SU-DHL-6 (cell line): Measurements from ENCODE around the gene EXOC5.
"Not testable (repeated sequence)": the region's sequence is repeated elsewhere in the genome, so short reads cannot be mapped to it uniquely, and the experiment has no call there.

Experiments
- H2AFZ ChIP-seq: fragments of 200-600 bp; sonication (generic); 2 replicates; pipeline ENCODE4 v1.6.1; 2014; ENCODE audit warnings: low read depth, mild to moderate bottlenecking, moderate library complexity, mixed read lengths, antibody characterized with exemption, low read length; ENCODE audit not compliant: severe bottlenecking
- H3F3A ChIP-seq: fragments of 200-600 bp; shearing (Covaris generic); 2 replicates; pipeline ENCODE4 v1.6.0; 2016; ENCODE audit warnings: antibody characterized with exemption, mild to moderate bottlenecking; ENCODE audit not compliant: insufficient read depth
- H3K27ac ChIP-seq: fragments of 200-600 bp; sonication (generic); 2 replicates; pipeline ENCODE4 v1.5.1; 2016; ENCODE audit warnings: low read depth, mild to moderate bottlenecking, low read length, moderate library complexity, mixed read lengths
- H3K27me3 ChIP-seq: fragments of 200-600 bp; sonication (generic), shearing (Covaris generic); 2 replicates; pipeline ENCODE4 v1.6.0; 2014; ENCODE audit warnings: mild to moderate bottlenecking, low read length
- H3K36me3 ChIP-seq: fragments of 200-600 bp; sonication (generic); 2 replicates; pipeline ENCODE4 v1.6.1; 2014; ENCODE audit warnings: mild to moderate bottlenecking, low read length, mixed read lengths
- H3K4me2 ChIP-seq: fragments of 300-600, 200-600 bp; shearing (Covaris generic), sonication (generic); 2 replicates; pipeline ENCODE4 v1.6.0; 2014; ENCODE audit warnings: low read length, low read depth, mild to moderate bottlenecking; ENCODE audit not compliant: poor library complexity, severe bottlenecking
- H3K4me3 ChIP-seq: fragments of 200-600 bp; sonication (generic); 2 replicates; pipeline ENCODE4 v1.5.1; 2014; ENCODE audit warnings: antibody characterized with exemption, low read length, mild to moderate bottlenecking, mixed read lengths; ENCODE audit not compliant: insufficient read depth, poor library complexity, severe bottlenecking
- H3K79me2 ChIP-seq: fragments of 200-600 bp; sonication (generic); 2 replicates; pipeline ENCODE4 v1.6.1; 2014; ENCODE audit warnings: mild to moderate bottlenecking, low read length, moderate library complexity; ENCODE audit not compliant: insufficient read depth
- H3K9ac ChIP-seq: fragments of 200-600 bp; sonication (generic); 2 replicates; pipeline ENCODE4 v1.7.0; 2014; ENCODE audit warnings: mild to moderate bottlenecking, low read length
- H3K9me2 ChIP-seq: fragments of 200-600 bp; sonication (generic); replicated peaks from 2 replicates; pipeline ENCODE4 v1.6.1; 2014; ENCODE audit warnings: low read length; ENCODE audit not compliant: insufficient read depth
- H3K9me3 ChIP-seq: fragments of 200-600 bp; sonication (generic); 2 replicates; pipeline ENCODE4 v1.6.1; 2014; ENCODE audit warnings: low read length, mixed read lengths; ENCODE audit not compliant: insufficient read depth
- H4K20me1 ChIP-seq: fragments of 200-600 bp; sonication (generic); 2 replicates; pipeline ENCODE4 v1.6.1; 2014; ENCODE audit warnings: low read depth, mild to moderate bottlenecking, antibody characterized with exemption, low read length, moderate library complexity, mixed read lengths
- CTCF ChIP-seq: fragments of 200-600 bp; sonication (generic); IDR thresholded peaks from one replicate; pipeline ENCODE4 v1.5.1; 2017; ENCODE audit warnings: antibody characterized with exemption, mild to moderate bottlenecking, low read length, moderate library complexity; ENCODE audit not compliant: insufficient read depth, poor library complexity, severe bottlenecking
- EZH2phosphoT487 ChIP-seq: fragments of 200-600 bp; sonication (generic), shearing (Covaris generic); conservative IDR thresholded peaks from 2 replicates; pipeline ENCODE4 v1.6.1; 2018; ENCODE audit warnings: mild to moderate bottlenecking, antibody characterized with exemption, low read length, moderate library complexity, mixed read lengths

Gene EXOC5

DNA sequence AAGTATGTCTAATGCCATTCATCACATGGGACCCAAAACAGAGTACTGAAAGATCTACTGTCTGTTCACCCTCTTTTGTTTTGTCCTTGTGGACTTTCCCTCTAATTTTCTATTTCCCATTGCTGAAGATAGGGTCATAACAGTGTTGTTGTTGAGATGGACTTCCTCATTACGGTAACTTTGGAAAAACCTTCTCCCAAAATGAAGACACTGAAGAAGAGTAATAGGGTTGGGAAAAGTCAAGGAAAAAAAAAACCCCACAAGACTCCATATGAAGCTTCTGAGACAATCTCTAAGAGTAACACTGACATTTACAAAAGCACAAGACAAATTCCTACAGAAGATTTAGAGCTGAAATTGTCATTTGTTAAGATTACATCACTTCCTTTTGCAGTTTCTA lies 36.7 kb downstream of the EXOC5 start:
- no peak for TF ChIP-seq CTCF
- peaks cover 17% of the 10 kb centered on the region for H3F3A ChIP-seq
- no peak overlapping the region for H3K4me3 ChIP-seq
- no peak overlapping the region for H2AFZ ChIP-seq
- 0 out of 2 replicates have a peak, but pooled peaks cover 2% of the 10 kb centered on the region for H4K20me1 ChIP-seq
- no peaks in the 10 kb centered on the region for H3K9me3 ChIP-seq
- no peak overlapping the region for H3K4me2 ChIP-seq
- H3K9me2 ChIP-seq, result no peaks in the 10 kb centered on the region
- no peaks in the 10 kb centered on the region for H3K27me3 ChIP-seq
- no peak overlapping the region for H3K27ac ChIP-seq
- H3K9ac ChIP-seq, result no peak overlapping the region
- H3K79me2 ChIP-seq, result no peaks in the 10 kb centered on the region
- H3K36me3 ChIP-seq, result peaks cover 46% of the 10 kb centered on the region; the same call in 1 of the 2 replicates

DNA sequence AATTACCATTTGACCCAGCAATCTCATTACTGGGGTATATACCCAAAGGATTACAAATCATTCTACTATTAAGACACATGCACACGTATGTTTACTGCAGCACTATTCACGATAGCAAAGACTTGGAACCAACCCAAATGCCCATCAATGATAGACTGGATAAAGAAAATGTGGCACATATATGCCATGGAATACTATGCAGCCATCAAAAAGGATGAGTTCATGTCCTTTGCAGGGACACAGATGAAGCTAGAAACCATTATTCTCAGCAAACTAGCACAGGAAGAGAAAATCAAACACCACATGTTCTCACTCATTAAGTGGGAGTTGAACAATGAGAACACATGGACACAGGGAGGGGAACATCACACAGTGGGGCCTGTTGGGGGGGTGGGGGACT lies 40.4 kb downstream of the EXOC5 start:
- H3K4me2 ChIP-seq, H3K27me3 ChIP-seq, H3K9me2 ChIP-seq, H3K9me3 ChIP-seq, H3K4me3 ChIP-seq, H3K9ac ChIP-seq, H3K27ac ChIP-seq, H3K79me2 ChIP-seq, H4K20me1 ChIP-seq, H2AFZ ChIP-seq: not testable (repeated sequence)
- peaks cover 17% of the 10 kb centered on the region for H3F3A ChIP-seq
- H3K36me3 ChIP-seq, result peaks cover 46% of the 10 kb centered on the region; the same call in 1 of the 2 replicates

DNA sequence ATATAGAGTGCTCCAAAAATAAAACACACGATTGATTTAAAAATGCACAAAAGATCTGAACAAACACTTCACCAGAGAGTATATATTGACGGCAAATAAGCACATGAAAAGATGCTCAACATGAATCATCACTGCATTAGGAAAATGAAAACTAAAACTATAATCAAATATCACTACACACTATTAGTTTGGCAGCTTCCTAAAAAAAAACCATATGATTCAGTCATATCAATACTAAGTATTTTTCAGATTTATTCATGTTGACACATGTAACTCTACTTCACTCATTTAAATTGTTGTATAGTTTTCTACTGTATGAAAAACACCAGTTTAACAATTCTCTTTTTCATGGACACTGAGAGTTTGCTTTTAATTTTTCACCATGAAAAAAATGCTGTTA lies 41.6 kb downstream of the EXOC5 start:
- no peak overlapping the region for H2AFZ ChIP-seq
- H3K79me2 ChIP-seq, result no peaks in the 10 kb centered on the region
- H3F3A ChIP-seq, result peaks cover 6% of the 10 kb centered on the region
- no peaks in the 10 kb centered on the region for H3K9me2 ChIP-seq
- peaks cover 38% of the 10 kb centered on the region; the same call in 1 of the 2 replicates for H3K36me3 ChIP-seq
- no peaks in the 10 kb centered on the region for H3K27me3 ChIP-seq
- H3K27ac ChIP-seq, result no peak overlapping the region
- no peak overlapping the region for H3K4me3 ChIP-seq
- no peak for TF ChIP-seq CTCF
- no peak for TF ChIP-seq EZH2phosphoT487
- H3K4me2 ChIP-seq, result no peak overlapping the region
- H3K9ac ChIP-seq, result no peak overlapping the region
- H3K9me3 ChIP-seq, result no peaks in the 10 kb centered on the region
- H4K20me1 ChIP-seq, result 0 out of 2 replicates have a peak, but pooled peaks cover 2% of the 10 kb centered on the region

DNA sequence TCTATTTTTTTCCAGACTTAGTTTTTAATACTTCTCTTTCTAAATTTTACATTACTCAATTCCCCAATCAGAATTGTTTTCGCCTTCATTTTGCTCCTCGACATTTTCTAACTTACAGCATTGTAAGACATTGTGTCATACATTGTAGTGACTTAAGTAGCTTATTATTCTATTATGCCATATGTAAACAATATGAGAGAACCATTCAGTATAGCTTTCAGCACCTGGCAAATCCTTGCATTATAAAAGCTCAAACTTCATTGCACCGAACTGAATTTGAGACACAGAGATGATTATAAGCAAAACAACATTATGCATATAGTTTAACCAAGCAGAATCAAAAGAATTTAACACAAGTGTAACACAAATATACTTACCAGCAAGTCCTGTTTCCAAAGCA lies 46.8 kb downstream of the EXOC5 start:
- H3K27ac ChIP-seq, result no peak overlapping the region
- H4K20me1 ChIP-seq, result no peaks in the 10 kb centered on the region
- no peak overlapping the region for H2AFZ ChIP-seq
- no peaks in the 10 kb centered on the region for H3K9me3 ChIP-seq
- no peak overlapping the region for H3K9ac ChIP-seq
- no peak overlapping the region for H3K4me2 ChIP-seq
- H3K79me2 ChIP-seq, result no peaks in the 10 kb centered on the region
- no peaks in the 10 kb centered on the region for H3K27me3 ChIP-seq
- H3K36me3 ChIP-seq, result peaks cover 26% of the 10 kb centered on the region
- H3K4me3 ChIP-seq, result no peak overlapping the region
- no peaks in the 10 kb centered on the region for H3K9me2 ChIP-seq
- TF ChIP-seq EZH2phosphoT487, result no peak
- TF ChIP-seq CTCF, result no peak
- no peaks in the 10 kb centered on the region for H3F3A ChIP-seq
